Measurements from ENCODE around the gene COL18A1.

DNA sequence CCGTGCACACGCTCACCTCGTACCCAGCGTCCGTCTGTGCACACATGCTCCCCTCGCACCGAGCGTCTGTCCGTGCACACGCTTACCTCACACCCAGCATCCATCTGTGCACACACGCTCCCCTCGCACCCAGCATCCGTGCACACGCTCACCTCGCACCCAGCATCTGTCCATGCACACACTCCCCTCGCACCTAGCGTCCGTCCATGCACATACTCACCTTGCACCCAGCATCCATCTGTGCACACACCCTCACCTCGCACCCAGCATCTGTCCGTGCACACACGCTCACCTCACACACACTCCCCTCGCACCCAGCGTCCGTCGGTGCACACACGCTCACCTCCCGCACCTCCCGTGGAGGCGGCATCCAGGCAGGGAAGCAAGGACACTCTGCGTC lies 24.4 kb upstream of the COL18A1 start:
- TF ChIP-seq EZH2 (IDR thresholded peaks at IDR 0.05; ENCODE audit: borderline replicate concordance, low read depth, low read length, severe bottlenecking) = no peak
- TF ChIP-seq, protein P1, sequence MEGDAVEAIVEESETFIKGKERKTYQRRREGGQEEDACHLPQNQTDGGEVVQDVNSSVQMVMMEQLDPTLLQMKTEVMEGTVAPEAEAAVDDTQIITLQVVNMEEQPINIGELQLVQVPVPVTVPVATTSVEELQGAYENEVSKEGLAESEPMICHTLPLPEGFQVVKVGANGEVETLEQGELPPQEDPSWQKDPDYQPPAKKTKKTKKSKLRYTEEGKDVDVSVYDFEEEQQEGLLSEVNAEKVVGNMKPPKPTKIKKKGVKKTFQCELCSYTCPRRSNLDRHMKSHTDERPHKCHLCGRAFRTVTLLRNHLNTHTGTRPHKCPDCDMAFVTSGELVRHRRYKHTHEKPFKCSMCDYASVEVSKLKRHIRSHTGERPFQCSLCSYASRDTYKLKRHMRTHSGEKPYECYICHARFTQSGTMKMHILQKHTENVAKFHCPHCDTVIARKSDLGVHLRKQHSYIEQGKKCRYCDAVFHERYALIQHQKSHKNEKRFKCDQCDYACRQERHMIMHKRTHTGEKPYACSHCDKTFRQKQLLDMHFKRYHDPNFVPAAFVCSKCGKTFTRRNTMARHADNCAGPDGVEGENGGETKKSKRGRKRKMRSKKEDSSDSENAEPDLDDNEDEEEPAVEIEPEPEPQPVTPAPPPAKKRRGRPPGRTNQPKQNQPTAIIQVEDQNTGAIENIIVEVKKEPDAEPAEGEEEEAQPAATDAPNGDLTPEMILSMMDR (IDR thresholded peaks at IDR 0.05; ENCODE audit: borderline replicate concordance, extremely low read depth, low read length, poor library complexity, severe bottlenecking) = no peak
